ENCODE results near the gene TCF4.

- TF ChIP-seq CTCF (IDR thresholded peaks at IDR 0.05; ENCODE audit: low read length) (no peak), EZH2phosphoT487 (IDR thresholded peaks at IDR 0.05; ENCODE audit: low read length) (no peak), EZH2 (optimal IDR thresholded peaks at IDR 0.05; ENCODE audit: low read depth, low read length) (no peak)
These were observed 45.0 kb upstream of the TCF4 start for GRCh38 chr18:55633032-55633431.
